Mucosa of descending colon (tissue), 3 donors: ENCODE measurements around the gene GSC2. TPM values are rescaled to one million over a fixed set of nuclear protein-coding genes. Genes with fewer than 3 reads are reported as not detected.

Experiments
- ATAC-seq: fragments of 200-7000 bp; cut with Tn5 transposase; one replicate; pipeline ENCODE4 v1.9.1; 2020; ENCODE audit warnings: mild to moderate bottlenecking, moderate library complexity
- DNase-seq, 3 donors: peaks; one replicate each; pipeline ENCODE4 v3.0.0-alpha.2; 2020
- H3K36me3 ChIP-seq: fragments of 200-600 bp; one replicate; pipeline ENCODE4 v1.8.0; 2021; ENCODE audit warnings: low read depth, mild to moderate bottlenecking
- H3K4me1 ChIP-seq: fragments of 200-600 bp; one replicate; pipeline ENCODE4 v1.8.0; 2021; ENCODE audit warnings: low read depth, mild to moderate bottlenecking
- H3K4me3 ChIP-seq: fragments of 200-600 bp; one replicate; pipeline ENCODE4 v1.8.0; 2021; ENCODE audit warnings: mild to moderate bottlenecking
- H3K9me3 ChIP-seq: fragments of 200-600 bp; one replicate; pipeline ENCODE4 v1.8.0; 2021; ENCODE audit warnings: mild to moderate bottlenecking
- CTCF ChIP-seq: fragments of 200-600 bp; IDR thresholded peaks from one replicate; pipeline ENCODE4 v1.8.0; 2022; ENCODE audit warnings: antibody characterized with exemption, mild to moderate bottlenecking
- intact Hi-C, 2 donors: fragments of 100-400 bp; cut with DNase I in 1 of 2; cut with micrococcal nuclease in 1 of 2; formaldehyde crosslinking; loops; one replicate each; pipeline versions ENCODE4 v1.11.0 to v1.11.1; 2022; cut with DNase I, micrococcal nuclease
- total RNA-seq, 3 donors: library from RNA; stranded (reverse); fragmentation: NEBNext Ultra II Directional in 2 of 3; extraction: Animal tissue kit (Norgen Biotek cat#: 25700) in 2 of 3; gene quantifications; one replicate each; pipeline versions ENCODE4 v1.2.1 to v1.2.4, GENCODE V29; 2021 to 2023
- donor health status: DM: no; HTN: no; CAD: no; lungs with moderate emphysema.
- donor health status: DM: no; HTN: no; CAD: no.
- donor health status: DM: no; HTN: yes; CAD: no.

Gene GSC2
- total RNA-seq, 3 donors from 2014 or later: not detected

DNA sequence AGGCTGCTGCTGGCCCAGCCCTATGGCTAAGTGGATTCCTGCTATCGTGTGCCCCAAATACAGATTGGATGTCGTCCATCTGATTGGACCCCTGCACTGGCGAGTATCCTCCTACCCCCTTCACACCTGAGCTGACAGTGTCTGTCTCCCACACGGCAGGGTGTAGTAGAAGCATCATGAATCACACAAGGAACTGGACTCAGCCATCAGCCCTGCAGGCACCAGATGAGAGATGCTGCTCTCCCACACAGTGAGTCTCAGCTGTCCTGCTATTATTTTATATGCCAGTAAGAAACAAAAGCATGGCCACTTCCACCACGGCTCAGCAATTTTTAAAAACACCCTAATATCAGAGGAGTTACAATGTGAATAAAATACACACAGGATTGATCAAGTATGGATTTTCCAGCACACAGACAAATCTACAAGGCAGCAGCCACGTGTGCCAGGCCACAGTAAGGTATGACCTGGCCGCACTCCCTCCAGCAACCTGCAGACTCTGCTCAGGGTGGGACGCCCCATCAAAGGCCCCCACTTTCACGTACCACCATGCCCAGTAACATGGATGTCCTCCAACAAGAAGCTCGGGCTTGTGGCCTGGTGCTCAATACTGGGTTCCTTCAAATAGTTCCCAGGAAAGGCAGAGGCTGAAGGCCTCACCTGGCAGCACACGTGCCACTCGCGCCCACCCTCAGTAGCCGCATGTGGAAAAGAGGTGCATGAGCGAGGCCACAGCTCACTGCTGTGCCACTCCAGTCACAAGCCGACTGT is 44.9 kb upstream of the GSC2 start:
- intact Hi-C loops: no loop called here
- Histone ChIP-seq H3K4me1 (no peaks in the 10 kb centered on the region), H3K4me3 (no peak overlapping the region), H3K36me3 (no peaks in the 10 kb centered on the region), H3K9me3 (no peaks in the 10 kb centered on the region)
- DNase-seq: no peak
- no peak for TF ChIP-seq CTCF
- ATAC-seq: no peak

DNA sequence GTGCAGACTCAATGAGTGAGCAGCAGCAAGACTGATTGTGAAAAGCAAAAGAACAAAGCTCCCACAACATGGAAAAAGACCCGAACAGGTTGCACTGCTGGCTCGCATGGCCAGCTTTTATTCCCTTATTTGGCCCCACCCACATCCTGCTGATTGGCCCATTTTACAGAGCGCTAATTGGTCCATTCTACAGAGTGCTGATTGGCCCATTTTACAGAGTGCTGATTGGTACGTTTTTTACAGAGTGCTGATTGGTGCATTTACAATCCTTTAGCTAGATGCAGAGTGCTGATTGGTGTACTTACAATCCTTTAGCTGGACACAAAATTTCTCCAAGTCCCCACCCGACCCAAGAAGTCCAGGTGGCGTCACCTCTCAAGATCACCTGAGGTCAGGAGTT is 43.8 kb upstream of the GSC2 start:
- TF ChIP-seq CTCF: no peak
- Histone ChIP-seq H3K4me3 (no peak overlapping the region), H3K9me3 (no peaks in the 10 kb centered on the region), H3K36me3 (no peaks in the 10 kb centered on the region), H3K4me1 (no peaks in the 10 kb centered on the region)
- DNase-seq (no peak), ATAC-seq (no peak)
- intact Hi-C loops: no loop called here

DNA sequence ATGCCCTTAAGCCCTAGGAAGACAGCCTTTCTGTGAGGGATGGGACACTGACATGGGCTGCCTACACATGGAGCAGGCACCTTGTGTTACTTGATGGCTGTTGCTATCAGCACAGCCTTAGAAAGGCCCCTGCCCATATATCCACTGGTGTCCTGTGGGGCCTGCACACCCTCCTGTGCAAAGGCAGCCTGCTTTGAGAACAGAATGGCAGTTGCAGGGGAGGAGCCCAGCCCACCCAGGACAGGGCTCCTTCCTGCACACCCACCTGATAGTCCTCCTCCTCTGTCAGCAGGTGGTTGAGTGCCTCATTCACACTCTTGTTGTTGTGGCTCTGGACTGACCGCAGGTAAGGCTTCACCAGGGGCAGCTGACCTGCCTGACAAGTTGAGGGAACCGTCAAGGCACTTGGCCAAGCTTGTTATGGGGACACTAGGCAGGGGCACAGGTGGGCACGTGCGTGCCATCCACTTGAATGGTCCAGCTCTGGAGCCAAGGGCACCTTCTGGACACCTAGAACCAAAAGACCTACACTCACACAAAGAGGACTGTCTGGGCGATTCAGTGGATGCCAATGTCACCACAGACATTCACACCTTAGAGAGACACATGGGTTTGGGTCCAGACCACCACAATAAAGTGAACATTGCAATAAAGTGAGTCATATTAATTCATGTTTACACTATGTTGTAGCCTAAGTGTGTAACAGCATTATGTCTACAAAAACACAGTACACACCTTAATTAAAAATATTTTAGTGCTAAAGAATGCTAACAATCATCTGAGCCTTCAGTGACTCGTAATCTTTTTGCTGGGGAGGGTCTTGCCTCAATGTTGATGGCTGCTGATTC is 37.8 kb upstream of the GSC2 start:
- no peaks in the 10 kb centered on the region for H3K9me3 ChIP-seq
- H3K4me1 ChIP-seq: no peaks in the 10 kb centered on the region
- TF ChIP-seq CTCF: no peak
- no peaks in the 10 kb centered on the region for H3K36me3 ChIP-seq
- H3K4me3 ChIP-seq: no peak overlapping the region
- intact Hi-C loops: no loop called here
- DNase-seq: no peak
- ATAC-seq: no peak

- no peak for DNase-seq
- Histone ChIP-seq H3K36me3 (no peaks in the 10 kb centered on the region), H3K9me3 (no peaks in the 10 kb centered on the region), H3K4me3 (no peak overlapping the region), H3K4me1 (peaks cover 5% of the 10 kb centered on the region)
- TF ChIP-seq CTCF: no peak
- ATAC-seq: no peak
- intact Hi-C loops: no loop called here
Measured at GRCh38 chr22:19184276-19184997, 34.3 kb upstream of the GSC2 start.

DNA sequence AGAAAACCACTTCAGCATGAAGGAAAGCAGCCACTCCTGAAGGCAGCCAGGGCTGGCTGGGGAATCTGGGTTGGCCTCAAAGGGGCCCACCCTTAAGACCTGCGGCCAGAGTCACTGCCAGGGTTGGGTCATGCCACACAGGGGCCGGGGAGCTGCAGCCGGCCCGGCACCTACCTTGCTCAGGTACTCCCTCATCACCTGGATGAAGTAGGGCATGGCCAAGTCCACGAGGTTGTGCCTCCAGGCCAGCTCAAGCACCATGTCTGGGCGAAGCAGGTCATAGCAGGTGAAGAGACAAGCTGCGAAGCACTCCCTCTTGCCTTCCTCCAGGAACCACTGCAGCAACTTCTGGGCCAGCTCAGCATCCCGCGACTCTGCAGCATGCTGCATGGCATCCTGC is 33.1 kb upstream of the GSC2 start:
- DNase-seq: no peak
- Histone ChIP-seq H3K4me3 (no peak overlapping the region), H3K9me3 (no peaks in the 10 kb centered on the region), H3K36me3 (no peaks in the 10 kb centered on the region), H3K4me1 (peaks cover 5% of the 10 kb centered on the region)
- no peak for ATAC-seq
- intact Hi-C loops: no loop called here
- TF ChIP-seq CTCF: no peak
